Psoas muscle (tissue), 8 donors: Measurements from ENCODE around the gene WDR1. TPM values are rescaled to one million over a fixed set of nuclear protein-coding genes. Genes with fewer than 3 reads are reported as not detected.

Experiments used
- ATAC-seq, 4 donors: fragments of 200-7000 bp; cut with Tn5 transposase; one replicate each; pipeline ENCODE4 v1.9.1; 2020; ENCODE audit warnings: moderate library complexity in 3 of 4, mild to moderate bottlenecking in 2 of 4
- DNase-seq, 2 donors: peaks; one replicate each; pipeline ENCODE4 v3.0.0-alpha.2; 2020
- H3K27ac ChIP-seq: fragments of 200-600 bp; one replicate; pipeline ENCODE4 v1.8.0; 2022
- H3K27me3 ChIP-seq, 3 donors: fragments of 200-600 bp in 1 of 3; one replicate each; pipeline versions ENCODE4 v1.6.1 to v1.8.0; 2013 to 2022; ENCODE audit warnings: low read length in 2 of 3, mild to moderate bottlenecking in 2 of 3, moderate library complexity in 1 of 3; ENCODE audit not compliant: insufficient read depth in 3 of 3
- H3K36me3 ChIP-seq, 2 donors: fragments of 200-600 bp in 1 of 2; one replicate each; pipeline versions ENCODE4 v1.6.1 to v1.8.0; 2013 to 2022; ENCODE audit warnings: low read depth in 1 of 2, mild to moderate bottlenecking in 1 of 2, moderate library complexity in 1 of 2; ENCODE audit not compliant: insufficient read depth in 1 of 2
- H3K4me1 ChIP-seq: fragments of 200-600 bp; one replicate; pipeline ENCODE4 v1.8.0; 2022
- H3K4me3 ChIP-seq: fragments of 200-600 bp; one replicate; pipeline ENCODE4 v1.8.0; 2022; ENCODE audit warnings: mild to moderate bottlenecking
- H3K9me3 ChIP-seq: fragments of 200-600 bp; one replicate; pipeline ENCODE4 v1.8.0; 2022
- CTCF ChIP-seq: fragments of 200-600 bp; IDR thresholded peaks from one replicate; pipeline ENCODE4 v1.8.0; 2022; ENCODE audit warnings: antibody characterized with exemption
- WGBS, 3 donors: extraction: QIAGEN DNeasy Blood & Tissue Kit; methylation state at CpG; one replicate each; pipeline versions ENCODE4 v1.1.6 to v1.1.7; 2013; 5-methylcytosine and 5-hydroxymethylcytosine counted together
- intact Hi-C, 2 donors: fragments of 100-400 bp; cut with DNase I; formaldehyde crosslinking; loops; one replicate each; pipeline versions ENCODE4 v1.11.0 to v1.14.2; 2022
- polyA plus RNA-seq, 3 donors: library from polyadenylated mRNA; stranded (reverse); fragments of 200-250 nt; gene quantifications; one replicate each; pipeline ENCODE4 v1.2.3, GENCODE V29; 2013
- total RNA-seq, 4 donors: library from RNA; stranded (reverse); fragmentation: NEBNext Ultra II Directional in 2 of 4; extraction: Animal tissue kit (Norgen Biotek cat#: 25700) in 2 of 4; gene quantifications; one replicate each; pipeline versions ENCODE4 v1.2.1 to v1.2.4, GENCODE V29; 2021 to 2023
- donor health status: healthy with polysubstance abuse.
- donor health status: DM: no; HTN: no; CAD: no; lungs with moderate emphysema.
- donor health status: Bipolar disorder and iron deficiency.
- donor health status: healthy.
- donor health status: DM: yes; HTN: yes; CAD: no.
- donor health status: DM: no; HTN: no; CAD: no.
- donor health status: DM: no; HTN: no; CAD: no.
- donor health status: DM: yes; HTN: yes; CAD: no.

WDR1 gene
- total and polyA plus RNA-seq, 7 donors, result 55.6 to 273 (median 106) TPM

GRCh38 chr4:10109995-10110670, 6.5 kb downstream of the WDR1 start:
- 91 to 96% (median 91%) methylated on average over 11 of the region's 11 CpGs for WGBS, 3 donors
- Histone ChIP-seq H3K9me3 (no peaks in the 10 kb centered on the region), H3K4me3 (no peak overlapping the region), H3K27ac (peak overlapping the region; percentile 99), H3K4me1 (peaks cover 96% of the 10 kb centered on the region), H3K27me3 (no peaks in the 10 kb centered on the region), H3K36me3 (peaks cover 17 to 55% of the 10 kb centered on the region in 2 donors)
- ATAC-seq, result no peak
- intact Hi-C loops, result no loop called here
- no peak for TF ChIP-seq CTCF
- no peak for DNase-seq

- Histone ChIP-seq H3K9me3 (no peaks in the 10 kb centered on the region), H3K27ac (peak overlapping the region; percentile 99), H3K4me1 (peaks cover 96% of the 10 kb centered on the region), H3K4me3 (peak overlapping the region; percentile 19), H3K27me3 (no peaks in the 10 kb centered on the region), H3K36me3 (peaks cover 17 to 45% of the 10 kb centered on the region in 2 donors)
- no peak for DNase-seq
- intact Hi-C loops, result no loop called here
- no peak for TF ChIP-seq CTCF
- 50 to 65% (median 58%) methylated on average over 17 of the region's 17 CpGs for WGBS, 3 donors
- ATAC-seq, result peak; percentile 40 to 70 (median 47)
Observed at GRCh38 chr4:10108818-10109783, 7.5 kb downstream of the WDR1 start.

- DNase-seq (no peak), ATAC-seq (peak in 3 of 4 donors; percentile 15 to 56 (median 47))
- no peak for TF ChIP-seq CTCF
- intact Hi-C loops, result no loop called here
- H3K27ac ChIP-seq, result peak overlapping the region; percentile 99
- H3K9me3 ChIP-seq, result no peaks in the 10 kb centered on the region
- H3K27me3 ChIP-seq, result no peaks in the 10 kb centered on the region
- WGBS, 3 donors, result 33 to 61% (median 37%) methylated on average over 6 of the region's 6 CpGs
- peaks cover 17 to 38% of the 10 kb centered on the region in 2 donors for H3K36me3 ChIP-seq
- peaks cover 96% of the 10 kb centered on the region for H3K4me1 ChIP-seq
- H3K4me3 ChIP-seq, result peak overlapping the region; percentile 19
Observed at GRCh38 chr4:10108391-10108790, 8.2 kb downstream of the WDR1 start.

GRCh38 chr4:10107111-10108091, 9.2 kb downstream of the WDR1 start:
- TF ChIP-seq CTCF, result no peak
- WGBS, 3 donors, result 45 to 52% (median 50%) methylated on average over 19 of the region's 19 CpGs
- H3K4me1 ChIP-seq, result peaks cover 98% of the 10 kb centered on the region
- peaks cover 13 to 32% of the 10 kb centered on the region in 2 donors for H3K36me3 ChIP-seq
- peak overlapping the region; percentile 99 for H3K27ac ChIP-seq
- H3K4me3 ChIP-seq, result peak overlapping the region; percentile 5
- intact Hi-C loops, result no loop called here
- no peak for DNase-seq
- H3K27me3 ChIP-seq, result no peaks in the 10 kb centered on the region
- H3K9me3 ChIP-seq, result no peaks in the 10 kb centered on the region
- ATAC-seq, result no peak
